Keratinocyte (primary cell): Measurements from ENCODE around the gene EFCAB8.

ENCODE experiments used
- CTCF ChIP-seq, 3 experiments: IDR thresholded peaks in 1 of 3; conservative IDR thresholded peaks in 1 of 3; optimal IDR thresholded peaks in 1 of 3; 2 replicates in 2 of 3; 3 replicates in 1 of 3; pipeline versions ENCODE3 to v1.5.1; 2011; ENCODE audit warnings: low read length in 3 of 3, mild to moderate bottlenecking in 3 of 3, moderate library complexity in 2 of 3, control low read depth in 1 of 3, inconsistent platforms in 1 of 3; ENCODE audit not compliant: insufficient read depth in 2 of 3; ENCODE audit errors: extremely low read depth in 1 of 3
- EZH2 ChIP-seq: IDR thresholded peaks from one replicate; pipeline ENCODE4 v1.6.1; 2012; ENCODE audit warnings: inconsistent platforms, mild to moderate bottlenecking, low read length, moderate library complexity

GRCh38 chr20:32869562-32869961, 10.8 kb downstream of the EFCAB8 start:
- TF ChIP-seq CTCF (optimal IDR thresholded peaks at IDR 0.05 in 1 of 3, IDR thresholded peaks at IDR 0.05 in 1 of 3, conservative IDR thresholded peaks at IDR 0.05 in 1 of 3; ENCODE audit: extremely low read depth in 1 of 3, insufficient read depth in 2 of 3, low read length in 3 of 3): no peak
- TF ChIP-seq EZH2: no peak
